ENCODE data around the gene C1orf53. TPM values are rescaled to one million over a fixed set of nuclear protein-coding genes. Genes with fewer than 3 reads are reported as not detected.

The C1orf53 gene
- total RNA-seq, 1 experiment from 2014 or later, result 1.4 TPM

- Histone ChIP-seq H3K27ac (ENCODE audit: insufficient read length, low read depth, low read length) (no peak overlapping the region), H2BK5ac (ENCODE audit: insufficient read length, low read length) (no peak overlapping the region), H2AFZ (ENCODE audit: low read length) (no peak overlapping the region), H3K23ac (ENCODE audit: insufficient read length, low read depth, low read length) (no peak overlapping the region), H3K18ac (ENCODE audit: insufficient read length, low read depth, low read length) (no peak overlapping the region), H2BK12ac (ENCODE audit: insufficient read length, low read depth, low read length) (no peak overlapping the region), H3K4me2 (ENCODE audit: insufficient read depth, insufficient read length, low read length) (peak overlapping the region; percentile 49), H3K79me1 (ENCODE audit: insufficient read depth, low read depth, low read length, poor library complexity, severe bottlenecking) (no peaks in the 10 kb centered on the region), H4K91ac (ENCODE audit: insufficient read length, low read depth, low read length) (no peak overlapping the region), H3K9ac (ENCODE audit: extremely low read depth, insufficient read length, low read length) (no peak overlapping the region), H4K8ac (replicated peaks; ENCODE audit: insufficient read length, low read depth, low read length) (no peak overlapping the region), H3K4ac (ENCODE audit: low read depth, low read length) (no peak overlapping the region), H3K23me2 (ENCODE audit: insufficient read length, low read depth, low read length, poor library complexity, severe bottlenecking) (peaks cover 32% of the 10 kb centered on the region), H2AK5ac (ENCODE audit: insufficient read length, low read length) (no peak overlapping the region), H3K79me2 (ENCODE audit: insufficient read depth, low read length) (no peaks in the 10 kb centered on the region), H2BK120ac (ENCODE audit: low read depth, low read length, poor library complexity, severe bottlenecking) (no peak overlapping the region), H3K14ac (ENCODE audit: insufficient read depth, low read length) (no peak overlapping the region), H3K4me1 (ENCODE audit: insufficient read depth, low read length) (peaks cover 14% of the 10 kb centered on the region; the same call in 1 of the 2 replicates), H4K20me1 (ENCODE audit: control insufficient read depth, insufficient read depth, insufficient read length) (no peaks in the 10 kb centered on the region), H3K56ac (ENCODE audit: insufficient read length, low read depth, low read length) (no peak overlapping the region), H4K5ac (ENCODE audit: insufficient read length, low read depth, low read length) (no peak overlapping the region), H3K27me3 (ENCODE audit: insufficient read depth, low read length) (peaks cover 99% of the 10 kb centered on the region), H3K9me3 (ENCODE audit: control insufficient read depth, low read depth, low read length) (no peaks in the 10 kb centered on the region), H2BK15ac (ENCODE audit: low read depth, low read length) (no peak overlapping the region), H2BK20ac (ENCODE audit: low read depth, low read length, poor library complexity, severe bottlenecking) (no peak overlapping the region), H3T11ph (ENCODE audit: low read length) (no peak overlapping the region)
- H3K4me3 Mint-ChIP-seq, result peak overlapping the region; percentile 40 to 87
- DNase-seq, result no peak
- H3K27me3 Mint-ChIP-seq (ENCODE audit: low read depth), result peaks cover 100% of the 10 kb centered on the region
- no peaks in the 10 kb centered on the region; a peak in 1 of 7 replicates for H3K36me3 Mint-ChIP-seq (ENCODE audit: insufficient read depth in 1 of 3, low read depth in 3 of 3)
- H3K4me1 Mint-ChIP-seq, result peaks cover 61 to 84% of the 10 kb centered on the region in 2 experiments
- no peaks in the 10 kb centered on the region; a peak in 3 of 5 replicates for H3K9me3 Mint-ChIP-seq
- TF ChIP-seq CTCF (conservative IDR thresholded peaks at IDR 0.05), result no peak
- no peak overlapping the region for H3K27ac Mint-ChIP-seq
- WGBS (ENCODE audit: extremely low coverage, insufficient read length, low lambda C conversion rate), result no CpG with 5 or more reads among the region's 32 CpGs
These were observed 10.5 kb downstream of the C1orf53 start for GRCh38 chr1:197912739-197913494.
